GM23338 (cell line): Measurements from ENCODE around the gene ZNF438. TPM values are rescaled to one million over a fixed set of nuclear protein-coding genes. Genes with fewer than 3 reads are reported as not detected.

Source experiments
- ATAC-seq: fragments of 200-7000 bp; cut with Tn5 transposase; 3 replicates; pipeline ENCODE4 v1.9.1; 2020
- DNase-seq: peaks from one replicate; pipeline ENCODE4 v3.0.0-alpha.2; 2015; ENCODE audit warnings: low spot score
- H2AFZ ChIP-seq: fragments of 200-600 bp; sonication (generic); 2 replicates; pipeline ENCODE4 v1.8.0; 2016; ENCODE audit warnings: antibody characterized with exemption, mild to moderate bottlenecking, moderate library complexity
- H3F3A ChIP-seq: fragments of 200-600 bp; sonication (generic); replicated peaks from 2 replicates; pipeline ENCODE4 v1.8.0; 2017; ENCODE audit warnings: antibody characterized with exemption, mixed run types, low read depth
- H3K27ac ChIP-seq: fragments of 200-600 bp; sonication (generic); 2 replicates; pipeline ENCODE4 v1.6.1; 2016; ENCODE audit warnings: low read depth
- H3K27me3 ChIP-seq: fragments of 200-600 bp; sonication (generic); 2 replicates; pipeline ENCODE4 v1.8.0; 2016; ENCODE audit warnings: mild to moderate bottlenecking, mixed run types, moderate library complexity; ENCODE audit not compliant: insufficient read depth
- H3K36me3 ChIP-seq: fragments of 200-600 bp; sonication (generic); 2 replicates; pipeline ENCODE4 v1.8.0; 2016; ENCODE audit warnings: mild to moderate bottlenecking; ENCODE audit not compliant: insufficient read depth
- H3K4me1 ChIP-seq: fragments of 200-600 bp; sonication (generic); 2 replicates; pipeline ENCODE4 v1.8.0; 2016; ENCODE audit warnings: mild to moderate bottlenecking, moderate library complexity; ENCODE audit not compliant: insufficient read depth
- H3K4me2 ChIP-seq: fragments of 200-600 bp; sonication (generic); 2 replicates; pipeline ENCODE4 v1.7.1; 2017; ENCODE audit warnings: mixed run types
- H3K4me3 ChIP-seq: fragments of 200-600 bp; sonication (generic); 2 replicates; pipeline ENCODE4 v1.6.1; 2016; ENCODE audit warnings: mixed run types
- H3K79me2 ChIP-seq: fragments of 200-600 bp; sonication (generic); replicated peaks from 2 replicates; pipeline ENCODE4 v1.8.0; 2017; ENCODE audit warnings: mild to moderate bottlenecking; ENCODE audit not compliant: insufficient read depth
- H3K9me2 ChIP-seq: fragments of 200-600 bp; sonication (generic); 2 replicates; pipeline ENCODE4 v1.8.0; 2017; ENCODE audit not compliant: insufficient read depth
- H4K20me1 ChIP-seq: fragments of 200-600 bp; sonication (generic); replicated peaks from 2 replicates; pipeline ENCODE4 v1.8.0; 2017; ENCODE audit warnings: mild to moderate bottlenecking; ENCODE audit not compliant: insufficient read depth
- H3K27ac Mint-ChIP-seq: 2 replicates; pipeline ENCODE4 v1.8.0; 2020; ENCODE audit warnings: inconsistent platforms, mild to moderate bottlenecking, moderate library complexity, mixed read lengths
- H3K27me3 Mint-ChIP-seq: 3 replicates; pipeline ENCODE4 v1.8.0; 2022; ENCODE audit warnings: low read depth, mild to moderate bottlenecking, moderate library complexity, mixed read lengths, inconsistent platforms; ENCODE audit not compliant: insufficient read depth, poor library complexity
- H3K36me3 Mint-ChIP-seq: 3 replicates; pipeline ENCODE4 v1.8.0; 2021; ENCODE audit warnings: low read depth, mild to moderate bottlenecking, inconsistent platforms, moderate library complexity, mixed read lengths
- H3K4me1 Mint-ChIP-seq: 3 replicates; pipeline ENCODE4 v1.8.0; 2020; ENCODE audit warnings: mild to moderate bottlenecking, inconsistent platforms, mixed read lengths
- H3K4me3 Mint-ChIP-seq: 3 replicates; pipeline ENCODE4 v1.8.0; 2021; ENCODE audit warnings: moderate library complexity, mild to moderate bottlenecking, inconsistent platforms, mixed read lengths
- H3K9me3 Mint-ChIP-seq: 3 replicates; pipeline ENCODE4 v1.8.0; 2020; ENCODE audit warnings: moderate library complexity, mild to moderate bottlenecking, inconsistent platforms, mixed read lengths
- CREB1 ChIP-seq: fragments of 250-450 bp; sonication (Bioruptor Pico); IDR thresholded peaks from 2 replicates; pipeline ENCODE4 v1.5.0; 2020; ENCODE audit warnings: low read depth, mild to moderate bottlenecking, moderate library complexity
- CTCF ChIP-seq, 2 experiments: fragments of 200-600 bp in 1 of 2; sonication (generic) in 1 of 2; conservative IDR thresholded peaks; 2 replicates each; pipeline versions ENCODE4 v1.5.1 to v1.6.1; 2016 to 2017; ENCODE audit warnings: antibody characterized with exemption in 2 of 2, low read depth in 2 of 2, mild to moderate bottlenecking in 2 of 2, moderate library complexity in 1 of 2
- ETS1 ChIP-seq: IDR thresholded peaks from 2 replicates; pipeline ENCODE4 v1.6.1; 2016; ENCODE audit warnings: antibody characterized with exemption
- EZH2phosphoT487 ChIP-seq: fragments of 200-600 bp; sonication (generic); IDR thresholded peaks from one replicate; pipeline ENCODE4 v1.8.1; 2018; ENCODE audit warnings: antibody characterized with exemption; ENCODE audit not compliant: unreplicated experiment
- JUNB ChIP-seq: IDR thresholded peaks from one replicate; pipeline ENCODE4 v1.6.1; 2016; ENCODE audit warnings: antibody characterized with exemption; ENCODE audit not compliant: unreplicated experiment
- NANOG ChIP-seq: IDR thresholded peaks from 2 replicates; pipeline ENCODE4 v1.6.1; 2016; ENCODE audit warnings: antibody characterized with exemption, borderline replicate concordance
- POLR2AphosphoS5 ChIP-seq: IDR thresholded peaks from 2 replicates; pipeline ENCODE4 v1.6.1; 2016; ENCODE audit warnings: antibody characterized with exemption, low read depth
- REST ChIP-seq: IDR thresholded peaks from one replicate; pipeline ENCODE4 v1.6.1; 2018; ENCODE audit warnings: antibody characterized with exemption; ENCODE audit not compliant: unreplicated experiment
- STAT1 ChIP-seq: IDR thresholded peaks from one replicate; pipeline ENCODE4 v1.6.1; 2016; ENCODE audit warnings: antibody characterized with exemption; ENCODE audit not compliant: unreplicated experiment
- ZNF114 ChIP-seq: fragments of 250-450 bp; sonication (Bioruptor Pico); IDR thresholded peaks from 2 replicates; pipeline ENCODE4 v1.5.0; 2020; ENCODE audit warnings: mild to moderate bottlenecking, moderate library complexity
- polyA plus RNA-seq: library from polyadenylated mRNA; unstranded; fragments of >200 nt; fragmentation: Nextera tagmentation; extraction: Ambion mirVana; gene quantifications from 2 replicates; pipeline ENCODE4 v1.2.1, GENCODE V29; 2016
- total RNA-seq: library from RNA; depleted of rRNA; stranded (reverse); fragments of >200 nt; shearing (Covaris generic); gene quantifications from 2 replicates; pipeline ENCODE4 v1.2.3, GENCODE V29; 2014

Gene ZNF438
- total and polyA plus RNA-seq, 2 experiments from 2014 or later = 0.91 to 0.94 TPM

GRCh38 chr10:31061941-31062340 is 30.3 kb upstream of the ZNF438 start:
- Histone ChIP-seq H3K4me3 (no peak overlapping the region), H3K9me2 (no peaks in the 10 kb centered on the region; the same call in 1 of the 2 replicates), H3K4me1 (no peaks in the 10 kb centered on the region), H4K20me1 (no peaks in the 10 kb centered on the region), H2AFZ (no peak overlapping the region), H3K4me2 (no peak overlapping the region), H3K79me2 (no peaks in the 10 kb centered on the region), H3K36me3 (no peaks in the 10 kb centered on the region), H3F3A (no peaks in the 10 kb centered on the region), H3K27me3 (no peaks in the 10 kb centered on the region), H3K27ac (no peak overlapping the region)
- no peaks in the 10 kb centered on the region for H3K4me1 Mint-ChIP-seq
- TF ChIP-seq POLR2AphosphoS5 (no peak), ZNF114 (CRISPR knock-in tag) (no peak), STAT1 (no peak), CTCF (conservative IDR thresholded peaks at IDR 0.05; ENCODE audit: low read depth in 2 of 2) (no peak), NANOG (no peak), CREB1 (CRISPR knock-in tag) (no peak), REST (no peak), ETS1 (no peak), JUNB (no peak), EZH2phosphoT487 (no peak)
- H3K27ac Mint-ChIP-seq = no peak overlapping the region
- DNase-seq (no peak), ATAC-seq (no peak)
- H3K4me3 Mint-ChIP-seq = no peak overlapping the region
- no peaks in the 10 kb centered on the region for H3K36me3 Mint-ChIP-seq
- peaks cover 2% of the 10 kb centered on the region for H3K27me3 Mint-ChIP-seq
- H3K9me3 Mint-ChIP-seq = peaks cover under 1% of the 10 kb centered on the region; the same call in 1 of the 3 replicates
